PFSK-1 (cell line): Measurements from ENCODE around the gene THBS4.

Experiments
- FOXP2 ChIP-seq: optimal IDR thresholded peaks from 2 replicates; pipeline ENCODE3; 2011; ENCODE audit warnings: borderline replicate concordance, control low read depth, inconsistent platforms; ENCODE audit not compliant: insufficient read depth; ENCODE audit errors: extremely low read length, extremely low read depth
- POLR2AphosphoS5 ChIP-seq: IDR thresholded peaks from 2 replicates; pipeline ENCODE4 v1.6.1; 2012; ENCODE audit warnings: low read depth, mild to moderate bottlenecking, control low read depth, low read length, moderate library complexity
- SIN3A ChIP-seq: IDR thresholded peaks from 2 replicates; pipeline ENCODE4 v1.6.1; 2012; ENCODE audit warnings: mild to moderate bottlenecking, low read length, moderate library complexity, borderline replicate concordance; ENCODE audit not compliant: insufficient read depth
- TAF1 ChIP-seq: IDR thresholded peaks from 2 replicates; pipeline ENCODE4 v1.6.1; 2012; ENCODE audit warnings: low read length, control low read depth, borderline replicate concordance; ENCODE audit not compliant: insufficient read depth
- TF ChIP-seq, protein P1 (sequence below), 2 experiments: IDR thresholded peaks; 2 replicates each; pipeline versions ENCODE4 v1.6.1 to v1.8.0; 2011 to 2012; ENCODE audit warnings: low read depth in 2 of 2, low read length in 2 of 2, control low read depth in 1 of 2, inconsistent platforms in 1 of 2, mild to moderate bottlenecking in 1 of 2, moderate library complexity in 1 of 2; ENCODE audit not compliant: insufficient read depth in 1 of 2

DNA sequence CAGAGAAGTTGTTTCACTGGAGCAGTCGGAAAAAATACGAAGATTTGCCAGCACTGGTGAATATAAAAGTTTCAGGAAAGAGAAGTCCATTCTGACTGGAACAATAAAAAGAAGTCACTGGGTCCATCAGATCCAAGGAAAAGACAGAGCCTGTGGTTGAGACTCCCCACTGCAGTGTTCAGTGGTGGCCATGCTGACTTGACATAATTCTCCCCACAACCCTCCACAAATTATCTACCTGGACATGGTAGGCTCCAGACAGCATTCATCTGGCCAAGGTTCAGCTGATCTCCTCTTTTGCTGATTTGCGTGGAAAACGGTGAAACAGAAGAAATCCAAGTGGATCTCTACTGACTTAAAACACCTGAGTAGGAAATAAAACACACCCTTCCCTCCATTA, 8.0 kb downstream of the THBS4 start:
- TF ChIP-seq POLR2AphosphoS5 (no peak), TAF1 (no peak), FOXP2 (no peak), SIN3A (no peak)
- TF ChIP-seq, protein P1, sequence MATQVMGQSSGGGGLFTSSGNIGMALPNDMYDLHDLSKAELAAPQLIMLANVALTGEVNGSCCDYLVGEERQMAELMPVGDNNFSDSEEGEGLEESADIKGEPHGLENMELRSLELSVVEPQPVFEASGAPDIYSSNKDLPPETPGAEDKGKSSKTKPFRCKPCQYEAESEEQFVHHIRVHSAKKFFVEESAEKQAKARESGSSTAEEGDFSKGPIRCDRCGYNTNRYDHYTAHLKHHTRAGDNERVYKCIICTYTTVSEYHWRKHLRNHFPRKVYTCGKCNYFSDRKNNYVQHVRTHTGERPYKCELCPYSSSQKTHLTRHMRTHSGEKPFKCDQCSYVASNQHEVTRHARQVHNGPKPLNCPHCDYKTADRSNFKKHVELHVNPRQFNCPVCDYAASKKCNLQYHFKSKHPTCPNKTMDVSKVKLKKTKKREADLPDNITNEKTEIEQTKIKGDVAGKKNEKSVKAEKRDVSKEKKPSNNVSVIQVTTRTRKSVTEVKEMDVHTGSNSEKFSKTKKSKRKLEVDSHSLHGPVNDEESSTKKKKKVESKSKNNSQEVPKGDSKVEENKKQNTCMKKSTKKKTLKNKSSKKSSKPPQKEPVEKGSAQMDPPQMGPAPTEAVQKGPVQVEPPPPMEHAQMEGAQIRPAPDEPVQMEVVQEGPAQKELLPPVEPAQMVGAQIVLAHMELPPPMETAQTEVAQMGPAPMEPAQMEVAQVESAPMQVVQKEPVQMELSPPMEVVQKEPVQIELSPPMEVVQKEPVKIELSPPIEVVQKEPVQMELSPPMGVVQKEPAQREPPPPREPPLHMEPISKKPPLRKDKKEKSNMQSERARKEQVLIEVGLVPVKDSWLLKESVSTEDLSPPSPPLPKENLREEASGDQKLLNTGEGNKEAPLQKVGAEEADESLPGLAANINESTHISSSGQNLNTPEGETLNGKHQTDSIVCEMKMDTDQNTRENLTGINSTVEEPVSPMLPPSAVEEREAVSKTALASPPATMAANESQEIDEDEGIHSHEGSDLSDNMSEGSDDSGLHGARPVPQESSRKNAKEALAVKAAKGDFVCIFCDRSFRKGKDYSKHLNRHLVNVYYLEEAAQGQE (IDR thresholded peaks at IDR 0.05; ENCODE audit: insufficient read depth in 1 of 2, low read depth in 2 of 2, low read length in 2 of 2), result no peak
